GM18867 (cell line): ENCODE measurements around the gene TIGD2.
"Not testable (repeated sequence)": the region's sequence is repeated elsewhere in the genome, so short reads cannot be mapped to it uniquely, and the experiment has no call there.

ENCODE experiments used
- ATAC-seq: cut with Tn5 transposase; IDR thresholded peaks from one replicate; pipeline ENCODE4 v1.9.1; 2021; ENCODE audit warnings: mild to moderate bottlenecking, moderate library complexity; ENCODE audit not compliant: unreplicated experiment

Gene TIGD2

GRCh38 chr4:89119166-89119565, 7.8 kb downstream of the TIGD2 start:
- ATAC-seq = no peak

- no peak for ATAC-seq
Measured at GRCh38 chr4:89119836-89120235, 8.5 kb downstream of the TIGD2 start.

DNA sequence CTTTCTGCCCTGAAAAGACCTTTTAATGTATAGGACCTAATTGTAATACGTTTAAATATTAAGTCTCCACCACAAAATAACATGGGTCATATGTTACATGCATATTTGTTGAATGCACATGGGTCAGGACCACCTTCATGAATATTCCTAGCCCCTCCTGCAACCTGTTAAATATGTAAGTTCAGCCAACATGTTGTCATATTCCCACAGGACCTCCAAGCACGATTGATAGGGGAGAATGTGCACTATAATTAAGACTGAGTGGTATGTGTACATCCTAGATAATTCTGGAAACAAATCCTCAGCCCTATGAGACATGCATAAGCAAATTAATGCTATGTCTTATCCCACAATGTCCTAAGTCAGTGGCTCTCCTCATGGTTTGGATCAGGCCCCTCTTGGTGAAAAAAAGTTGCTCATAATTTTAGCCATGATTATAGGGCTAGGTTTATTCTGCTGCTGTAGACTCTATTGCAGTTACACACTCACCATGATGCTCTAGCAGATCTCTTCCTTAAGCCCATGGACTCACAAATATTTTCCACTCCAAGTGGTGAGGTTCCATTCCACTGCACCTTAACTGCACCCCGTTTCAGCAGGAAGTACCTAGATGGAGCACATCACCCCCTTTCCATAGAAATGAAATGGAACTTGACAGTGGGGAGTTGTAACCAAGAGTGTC, 10.2 kb downstream of the TIGD2 start:
- no peak for ATAC-seq

- no peak for ATAC-seq
Measured at GRCh38 chr4:89123451-89123851, 12.1 kb downstream of the TIGD2 start.

- no peak for ATAC-seq
Measured at GRCh38 chr4:89125901-89126782, 14.8 kb downstream of the TIGD2 start.

GRCh38 chr4:89129080-89129640, 17.8 kb downstream of the TIGD2 start:
- no peak for ATAC-seq

DNA sequence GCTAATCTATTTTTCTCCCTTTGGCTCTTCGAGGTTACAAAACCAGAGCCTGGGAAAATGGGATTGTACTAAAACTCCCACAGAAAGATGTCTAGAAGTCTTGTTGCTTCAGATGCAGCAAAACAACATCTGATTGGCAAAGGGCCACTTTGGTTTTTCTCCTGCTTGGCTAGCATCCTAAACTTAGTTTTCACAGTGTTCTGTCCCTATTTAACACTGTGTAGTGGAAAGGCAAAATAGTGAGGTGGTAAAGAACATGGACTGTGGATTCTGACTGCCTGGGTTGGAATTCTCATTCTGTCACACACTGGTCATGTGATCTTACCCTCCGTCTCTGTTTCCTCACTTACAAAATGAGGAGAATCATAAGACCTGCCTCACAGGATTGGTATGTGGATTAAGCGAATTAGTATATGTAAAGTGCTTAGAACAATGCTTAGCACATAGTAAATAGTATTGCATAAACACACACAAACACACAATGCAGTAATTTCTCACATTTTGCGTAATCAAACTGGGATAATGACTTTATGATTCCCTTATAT, 23.5 kb downstream of the TIGD2 start:
- no peak for ATAC-seq

DNA sequence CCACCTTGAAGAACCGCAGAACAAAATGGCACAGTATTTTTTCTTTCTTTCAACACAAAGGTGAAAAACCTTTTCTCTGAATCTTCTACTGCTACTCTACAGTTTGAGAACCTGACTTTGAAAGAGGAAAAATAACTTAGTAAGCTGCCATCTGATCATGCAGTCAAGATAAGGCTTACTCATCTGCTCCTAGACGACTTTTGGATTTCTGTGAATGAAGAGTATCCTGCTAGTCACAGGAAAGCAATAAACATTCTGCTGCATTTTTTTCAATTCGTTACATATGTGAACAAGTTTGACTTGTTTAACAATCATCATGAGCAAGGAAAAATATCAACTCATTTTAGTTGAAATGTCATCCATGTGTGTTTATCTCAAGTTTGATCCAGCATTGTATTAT, 25.2 kb downstream of the TIGD2 start:
- no peak for ATAC-seq

GRCh38 chr4:89137231-89137630, 25.9 kb downstream of the TIGD2 start:
- no peak for ATAC-seq

DNA sequence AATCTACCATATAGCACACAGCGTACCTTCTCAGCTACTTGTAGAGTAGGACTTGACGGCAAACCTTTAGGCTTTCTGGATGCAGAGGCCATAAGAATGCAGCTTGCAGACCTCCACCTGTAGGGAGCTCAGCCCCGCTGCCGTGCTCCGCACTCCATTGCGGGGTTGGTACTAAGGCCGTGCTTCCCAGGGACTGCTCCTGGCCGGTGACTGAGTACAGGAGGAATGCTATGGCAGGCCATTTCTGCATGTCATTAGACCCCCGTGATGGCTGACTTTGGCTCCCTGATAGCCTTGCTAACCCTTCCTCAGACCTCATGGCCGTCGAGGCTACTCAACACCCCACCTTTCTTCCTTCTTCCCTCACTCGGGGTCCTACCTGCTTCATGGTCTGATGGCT, 26.4 kb downstream of the TIGD2 start:
- ATAC-seq = no peak

GRCh38 chr4:89140168-89140759, 28.9 kb downstream of the TIGD2 start:
- ATAC-seq = no peak

DNA sequence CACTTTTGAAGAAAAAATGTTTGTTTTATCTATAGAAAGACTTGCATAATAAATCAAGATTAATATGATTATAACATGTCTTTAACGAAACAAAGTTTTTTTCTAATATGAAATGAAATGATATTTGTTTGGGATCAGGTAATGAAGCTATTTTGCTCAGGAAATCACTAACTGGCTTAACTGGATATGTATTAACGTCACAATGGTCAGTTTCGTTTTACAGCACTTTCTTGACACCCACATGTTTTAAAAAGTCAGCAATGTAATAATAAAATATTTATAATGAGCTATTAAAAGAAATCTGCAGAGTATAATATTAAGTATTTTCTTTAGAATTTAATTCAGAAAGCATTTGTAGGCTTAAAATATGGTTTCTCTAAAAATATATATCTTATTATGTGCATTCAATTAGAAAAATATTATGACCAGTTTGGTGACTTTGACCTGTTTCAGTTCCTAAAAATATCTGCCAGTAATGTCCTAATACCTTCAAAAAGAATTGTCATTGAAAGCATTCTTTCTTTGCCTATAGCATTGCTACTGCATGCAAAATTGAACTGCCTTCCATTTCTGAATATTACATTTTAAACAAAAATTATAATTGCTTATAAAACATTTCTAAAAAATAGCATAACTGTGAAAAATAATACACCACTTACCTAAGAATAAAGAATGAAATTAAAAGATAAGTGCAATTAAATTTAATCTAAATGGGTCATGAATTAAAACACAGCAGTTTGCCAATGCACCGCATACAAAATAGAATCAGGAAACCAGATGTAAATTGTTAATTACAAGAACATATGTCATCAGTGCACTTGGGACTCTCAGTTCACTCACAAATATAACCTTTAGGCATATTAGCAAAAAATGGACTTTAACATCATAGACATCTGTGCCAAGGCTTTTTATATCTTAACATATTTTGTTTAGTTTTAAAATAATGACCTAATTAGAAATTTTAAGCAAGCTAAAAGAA, 31.6 kb downstream of the TIGD2 start:
- ATAC-seq = peak; percentile 91

- ATAC-seq = not testable (repeated sequence)
Measured at GRCh38 chr4:89144652-89145051, 33.3 kb downstream of the TIGD2 start.

DNA sequence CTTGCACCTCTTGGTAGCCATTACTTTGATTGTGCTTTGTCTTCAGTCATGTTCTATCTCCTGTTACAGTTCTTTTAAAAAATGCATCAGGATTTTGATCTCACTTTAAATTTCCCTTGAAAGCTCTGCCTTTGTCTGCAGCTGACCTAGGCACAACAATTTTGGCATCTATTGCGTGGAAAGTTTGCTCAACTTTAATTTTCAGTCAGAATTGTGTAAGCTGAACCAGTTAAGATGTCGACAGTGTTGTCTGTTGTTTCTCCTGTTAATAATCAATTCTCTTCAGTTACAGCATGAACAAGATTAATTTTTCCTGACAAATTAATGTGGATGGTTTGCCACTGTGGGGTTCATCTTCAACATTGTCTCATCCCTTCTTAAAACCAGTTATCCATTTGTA, 34.9 kb downstream of the TIGD2 start:
- no peak for ATAC-seq

GRCh38 chr4:89152972-89153371, 41.6 kb downstream of the TIGD2 start:
- no peak for ATAC-seq

DNA sequence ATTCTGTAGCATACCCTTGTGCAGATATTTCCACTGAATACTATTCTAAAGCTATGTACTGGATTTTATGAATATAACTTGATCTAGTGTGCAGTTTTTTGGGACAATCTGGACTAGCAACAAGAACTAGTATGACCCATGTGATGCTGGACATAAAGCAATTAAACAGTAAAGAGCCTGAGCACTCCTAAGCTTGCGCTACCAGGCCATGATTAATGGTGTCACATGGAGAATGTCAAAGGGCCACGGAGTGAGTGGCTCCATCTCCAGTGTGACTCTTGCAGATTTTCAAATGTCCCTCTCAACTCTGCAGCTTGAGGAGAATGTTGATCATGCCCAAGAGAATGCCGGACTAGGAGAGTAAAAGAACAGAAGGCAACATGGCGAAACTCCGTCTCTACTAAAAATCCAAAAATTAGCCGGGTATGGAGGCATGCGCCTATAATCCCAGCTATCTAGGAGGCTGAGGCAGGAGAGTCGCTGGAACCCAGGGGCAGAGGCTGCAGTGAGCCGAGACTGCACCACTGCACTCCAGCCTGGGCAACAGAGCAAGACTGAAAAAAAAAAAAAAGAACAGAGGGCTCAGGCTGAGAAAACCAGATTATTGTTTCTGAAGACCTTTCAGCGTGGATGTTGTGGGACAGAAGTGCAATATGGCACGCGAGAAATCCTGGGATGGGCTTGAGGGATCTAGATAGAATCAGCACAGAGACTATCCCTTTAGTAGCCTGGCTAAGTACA, 45.0 kb downstream of the TIGD2 start:
- no peak for ATAC-seq

- ATAC-seq = no peak
Measured at GRCh38 chr4:89157488-89158024, 46.2 kb downstream of the TIGD2 start.

- peak; percentile 68 for ATAC-seq
Measured at GRCh38 chr4:89158884-89159503, 47.7 kb downstream of the TIGD2 start.

GRCh38 chr4:89160806-89161205, 49.5 kb downstream of the TIGD2 start:
- ATAC-seq = no peak
